Right lobe of liver (tissue), 4 donors: ENCODE measurements around the gene AKT1S1.

Experiments
- POLR2A ChIP-seq: fragments of 450-650 bp; IDR thresholded peaks from one replicate; pipeline ENCODE4 v1.6.1; 2017; ENCODE audit warnings: antibody characterized with exemption, mild to moderate bottlenecking
- TF ChIP-seq, protein P1 (sequence below), 4 donors: fragments of 200-600 bp in 3 of 4; fragments of 450-650 bp in 1 of 4; IDR thresholded peaks; one replicate each; pipeline versions ENCODE4 v1.5.1 to v1.8.0; 2016 to 2022; ENCODE audit warnings: antibody characterized with exemption in 4 of 4, mild to moderate bottlenecking in 2 of 4
- donor health status: DM: no; HTN: no; CAD: no.
- donor health status: DM: no; HTN: no; CAD: no.
- donor health status: DM: no; HTN: yes; CAD: no.

- TF ChIP-seq, protein P1, sequence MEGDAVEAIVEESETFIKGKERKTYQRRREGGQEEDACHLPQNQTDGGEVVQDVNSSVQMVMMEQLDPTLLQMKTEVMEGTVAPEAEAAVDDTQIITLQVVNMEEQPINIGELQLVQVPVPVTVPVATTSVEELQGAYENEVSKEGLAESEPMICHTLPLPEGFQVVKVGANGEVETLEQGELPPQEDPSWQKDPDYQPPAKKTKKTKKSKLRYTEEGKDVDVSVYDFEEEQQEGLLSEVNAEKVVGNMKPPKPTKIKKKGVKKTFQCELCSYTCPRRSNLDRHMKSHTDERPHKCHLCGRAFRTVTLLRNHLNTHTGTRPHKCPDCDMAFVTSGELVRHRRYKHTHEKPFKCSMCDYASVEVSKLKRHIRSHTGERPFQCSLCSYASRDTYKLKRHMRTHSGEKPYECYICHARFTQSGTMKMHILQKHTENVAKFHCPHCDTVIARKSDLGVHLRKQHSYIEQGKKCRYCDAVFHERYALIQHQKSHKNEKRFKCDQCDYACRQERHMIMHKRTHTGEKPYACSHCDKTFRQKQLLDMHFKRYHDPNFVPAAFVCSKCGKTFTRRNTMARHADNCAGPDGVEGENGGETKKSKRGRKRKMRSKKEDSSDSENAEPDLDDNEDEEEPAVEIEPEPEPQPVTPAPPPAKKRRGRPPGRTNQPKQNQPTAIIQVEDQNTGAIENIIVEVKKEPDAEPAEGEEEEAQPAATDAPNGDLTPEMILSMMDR (IDR thresholded peaks at IDR 0.05) = no peak
- no peak for TF ChIP-seq POLR2A
Observed at GRCh38 chr19:49823472-49823871, 53.7 kb downstream of the AKT1S1 start.
